GM18505 (cell line): ENCODE results near the gene ZNRF4.
"Not testable (repeated sequence)": the region's sequence is repeated elsewhere in the genome, so short reads cannot be mapped to it uniquely, and the experiment has no call there.

ENCODE experiments used
- ATAC-seq: cut with Tn5 transposase; IDR thresholded peaks from one replicate; pipeline ENCODE4 v1.9.1; 2021; ENCODE audit not compliant: unreplicated experiment
- POLR2A ChIP-seq: IDR thresholded peaks from 4 replicates; pipeline ENCODE4 v1.6.1; 2011; ENCODE audit warnings: borderline replicate concordance; ENCODE audit not compliant: insufficient read depth, insufficient read length; ENCODE audit errors: extremely low read depth

ZNRF4 gene, protein sequence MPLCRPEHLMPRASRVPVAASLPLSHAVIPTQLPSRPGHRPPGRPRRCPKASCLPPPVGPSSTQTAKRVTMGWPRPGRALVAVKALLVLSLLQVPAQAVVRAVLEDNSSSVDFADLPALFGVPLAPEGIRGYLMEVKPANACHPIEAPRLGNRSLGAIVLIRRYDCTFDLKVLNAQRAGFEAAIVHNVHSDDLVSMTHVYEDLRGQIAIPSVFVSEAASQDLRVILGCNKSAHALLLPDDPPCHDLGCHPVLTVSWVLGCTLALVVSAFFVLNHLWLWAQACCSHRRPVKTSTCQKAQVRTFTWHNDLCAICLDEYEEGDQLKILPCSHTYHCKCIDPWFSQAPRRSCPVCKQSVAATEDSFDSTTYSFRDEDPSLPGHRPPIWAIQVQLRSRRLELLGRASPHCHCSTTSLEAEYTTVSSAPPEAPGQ

DNA sequence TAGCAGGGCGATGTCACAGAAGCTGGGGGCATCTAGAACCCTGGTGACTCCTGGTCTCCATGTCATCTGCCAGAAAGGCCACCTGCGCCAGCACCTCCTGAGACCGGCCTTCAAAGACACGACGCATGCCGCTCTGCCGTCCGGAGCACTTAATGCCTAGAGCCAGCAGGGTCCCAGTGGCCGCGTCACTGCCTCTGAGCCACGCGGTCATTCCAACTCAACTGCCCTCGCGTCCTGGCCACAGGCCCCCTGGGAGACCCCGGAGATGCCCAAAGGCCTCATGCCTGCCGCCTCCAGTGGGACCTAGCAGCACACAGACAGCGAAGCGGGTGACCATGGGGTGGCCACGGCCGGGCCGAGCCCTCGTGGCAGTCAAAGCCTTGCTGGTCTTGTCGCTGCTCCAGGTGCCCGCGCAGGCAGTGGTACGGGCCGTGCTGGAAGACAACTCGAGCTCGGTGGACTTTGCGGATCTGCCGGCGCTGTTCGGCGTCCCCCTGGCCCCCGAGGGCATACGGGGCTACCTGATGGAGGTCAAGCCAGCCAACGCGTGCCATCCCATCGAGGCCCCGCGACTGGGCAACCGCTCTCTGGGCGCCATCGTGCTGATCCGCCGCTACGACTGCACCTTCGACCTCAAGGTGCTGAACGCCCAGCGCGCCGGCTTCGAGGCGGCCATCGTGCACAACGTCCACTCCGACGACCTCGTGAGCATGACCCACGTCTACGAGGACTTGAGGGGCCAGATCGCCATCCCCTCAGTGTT is at the start of gene ZNRF4:
Gene ZNRF4 (plus strand): TSS at position 51 of the 763 bp plus-strand sequence. CDS start 75 bp downstream, at position 126.
- no peak for TF ChIP-seq POLR2A
- ATAC-seq, result no peak

DNA sequence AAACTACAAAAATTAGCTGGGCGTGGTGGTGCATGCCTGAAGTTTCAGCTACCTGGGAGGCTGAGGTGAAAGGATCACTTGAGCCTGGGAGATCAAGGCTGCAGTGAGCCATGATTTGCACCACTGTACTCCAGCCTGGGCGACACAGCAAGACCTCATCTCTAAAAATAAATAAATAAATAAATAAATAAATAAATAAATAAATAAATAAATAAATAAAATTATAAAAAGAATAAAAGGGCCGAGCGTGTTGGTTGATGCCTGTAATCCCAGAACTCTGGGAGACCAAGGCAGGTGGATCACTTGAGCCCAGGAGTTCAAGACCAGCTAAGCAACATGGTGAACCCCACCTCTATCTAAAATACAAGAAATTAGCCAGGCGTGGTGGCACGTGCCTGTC is 49.0 kb upstream of the ZNRF4 start:
- not testable (repeated sequence) for ATAC-seq

DNA sequence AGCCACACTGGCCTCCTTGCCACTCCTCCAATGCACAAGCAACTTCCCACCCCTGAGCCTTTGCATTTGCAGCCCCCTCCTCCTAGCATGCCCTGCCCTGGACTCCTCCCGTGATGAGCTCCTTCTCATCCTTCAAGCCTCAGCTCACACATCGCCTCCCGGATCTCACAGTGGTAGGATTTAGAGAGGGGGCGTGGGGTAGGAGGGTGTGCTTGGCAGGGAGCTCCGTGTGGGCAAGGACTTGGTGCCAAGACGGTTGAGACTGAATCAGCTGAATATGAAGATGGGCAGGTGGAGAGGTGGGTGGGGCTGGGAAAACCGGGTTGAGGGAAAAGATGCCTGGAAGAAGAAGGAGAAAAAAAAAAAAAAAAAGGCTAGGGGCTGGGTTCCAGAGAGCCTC is 48.4 kb upstream of the ZNRF4 start:
- ATAC-seq, result no peak
- TF ChIP-seq POLR2A, result no peak

DNA sequence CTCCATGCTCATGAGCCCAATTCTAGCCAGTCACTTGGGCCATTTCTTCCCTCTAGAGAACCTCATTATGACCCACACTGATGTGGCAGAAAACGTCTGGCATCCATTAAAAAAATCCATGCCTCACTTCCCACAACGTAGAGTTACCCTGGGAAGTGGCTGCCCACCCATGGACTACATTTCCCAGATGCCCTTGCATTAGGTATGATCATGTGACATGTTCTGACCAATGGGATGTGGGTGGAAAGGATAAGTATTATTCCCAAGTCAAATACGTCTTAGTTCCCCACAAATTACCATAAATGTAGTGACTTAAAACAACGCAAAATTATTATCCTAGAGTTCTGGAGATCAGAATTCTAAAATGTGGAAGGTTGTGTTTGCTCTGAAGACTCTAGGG is 47.9 kb upstream of the ZNRF4 start:
- no peak for TF ChIP-seq POLR2A
- no peak for ATAC-seq

DNA sequence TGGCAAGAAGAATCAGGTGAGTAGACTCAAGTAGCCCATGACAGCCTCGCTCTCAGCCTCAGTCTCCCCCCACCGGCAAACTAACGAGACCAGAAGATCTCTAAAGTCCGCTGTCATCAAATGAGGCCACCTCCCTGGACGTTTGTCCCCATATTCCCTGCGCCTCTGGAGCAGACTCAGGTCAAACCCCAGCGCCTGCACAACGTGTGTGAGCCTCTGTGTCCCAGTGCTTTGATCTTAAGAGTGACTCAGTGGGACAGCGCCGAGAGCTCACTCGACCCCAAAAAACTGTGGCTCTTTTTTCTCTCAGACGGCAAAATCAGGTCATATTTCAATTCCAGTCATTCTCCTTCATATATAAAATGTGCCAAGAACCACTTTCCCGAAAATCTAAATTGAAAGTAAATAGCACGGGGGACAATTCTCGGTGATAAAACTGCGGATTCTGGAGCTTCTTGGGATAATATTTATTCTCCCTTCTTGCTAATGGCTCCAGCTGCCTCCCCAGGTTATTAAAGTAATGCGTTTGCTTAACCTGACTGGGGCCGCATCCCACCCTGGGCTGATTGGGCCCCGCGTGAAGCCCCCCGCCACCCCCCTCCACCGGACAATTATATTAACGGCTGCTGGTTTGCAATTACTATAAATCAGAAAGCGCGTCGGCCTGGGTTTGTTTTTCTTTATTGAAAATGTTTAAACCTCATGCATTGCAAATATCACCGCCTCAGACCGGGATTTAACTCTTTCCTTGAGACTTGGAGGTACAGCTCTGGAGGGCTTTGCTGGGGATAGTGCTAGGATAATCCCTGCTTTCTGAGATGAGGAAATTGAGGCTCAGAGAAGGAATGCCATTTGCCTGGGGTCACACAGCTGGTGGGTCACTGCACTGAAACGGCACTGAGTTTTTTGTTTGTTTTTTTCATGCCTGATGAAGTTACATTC is 37.5 kb upstream of the ZNRF4 start:
- no peak for ATAC-seq

DNA sequence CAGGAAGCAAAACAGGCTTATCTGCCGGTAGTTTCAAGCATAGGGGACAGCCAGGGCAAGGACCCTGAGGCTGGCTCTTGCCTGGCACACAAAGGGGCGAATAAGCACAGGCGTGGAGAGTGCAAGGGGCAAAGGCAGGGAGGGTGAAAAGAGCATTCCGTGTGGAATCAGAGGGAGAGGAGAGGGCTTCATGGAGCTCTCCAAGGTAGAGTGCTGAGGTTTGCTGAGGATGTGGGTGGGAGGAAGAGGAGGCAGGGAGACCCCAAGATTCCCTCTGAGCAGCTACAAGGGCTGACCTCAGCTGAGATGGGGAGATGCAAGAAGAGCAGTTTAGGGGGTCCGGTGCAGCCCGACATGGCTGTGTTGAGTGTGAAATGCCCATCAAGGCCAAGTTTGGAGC is 36.5 kb upstream of the ZNRF4 start:
- TF ChIP-seq POLR2A, result no peak
- no peak for ATAC-seq

More for the DNA sequence above, 37.5 kb upstream of the ZNRF4 start:
- no peak for TF ChIP-seq POLR2A

DNA sequence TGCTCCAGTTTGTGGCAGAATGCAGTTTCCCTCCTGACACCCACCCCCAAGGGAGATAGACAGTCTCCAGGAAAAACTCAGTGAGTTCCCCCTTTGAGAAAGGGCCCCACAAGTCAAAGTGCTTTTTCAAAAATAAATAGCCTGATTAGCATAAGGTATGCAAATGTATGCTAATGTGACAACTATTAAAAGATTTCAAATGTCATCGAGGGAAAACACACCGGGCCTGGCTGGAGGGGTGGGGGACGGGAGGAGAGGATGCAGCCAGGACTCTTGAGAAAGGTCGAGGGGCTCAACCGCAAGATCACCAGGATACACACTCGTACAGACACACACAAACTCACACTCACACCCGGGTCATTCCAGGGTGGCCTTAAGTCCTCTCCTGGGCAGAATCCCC is 34.3 kb upstream of the ZNRF4 start:
- ATAC-seq, result no peak
- no peak for TF ChIP-seq POLR2A

DNA sequence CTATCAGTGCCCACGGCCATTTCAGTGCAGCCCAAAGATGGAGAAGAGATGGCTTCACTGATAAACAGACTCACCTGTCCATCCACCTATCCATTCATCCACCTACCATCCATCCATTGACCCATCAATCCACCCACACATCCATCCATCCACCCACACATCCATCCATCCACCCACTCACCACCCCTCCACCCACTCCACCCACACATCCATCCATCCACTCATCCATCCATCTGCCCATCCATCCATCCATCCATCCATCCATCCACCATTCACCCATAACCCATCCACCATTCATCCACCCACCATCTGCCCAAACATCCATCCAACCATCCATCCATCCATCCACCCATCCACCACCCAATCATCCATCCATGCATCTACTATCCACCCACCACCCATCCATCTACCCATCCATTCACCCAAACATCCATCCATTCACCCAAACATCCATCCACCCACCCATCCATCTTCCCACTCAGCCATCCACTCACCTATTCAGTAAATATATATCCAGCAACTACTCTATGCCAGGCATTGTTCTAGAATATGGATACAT is 31.6 kb upstream of the ZNRF4 start:
- TF ChIP-seq POLR2A, result no peak

DNA sequence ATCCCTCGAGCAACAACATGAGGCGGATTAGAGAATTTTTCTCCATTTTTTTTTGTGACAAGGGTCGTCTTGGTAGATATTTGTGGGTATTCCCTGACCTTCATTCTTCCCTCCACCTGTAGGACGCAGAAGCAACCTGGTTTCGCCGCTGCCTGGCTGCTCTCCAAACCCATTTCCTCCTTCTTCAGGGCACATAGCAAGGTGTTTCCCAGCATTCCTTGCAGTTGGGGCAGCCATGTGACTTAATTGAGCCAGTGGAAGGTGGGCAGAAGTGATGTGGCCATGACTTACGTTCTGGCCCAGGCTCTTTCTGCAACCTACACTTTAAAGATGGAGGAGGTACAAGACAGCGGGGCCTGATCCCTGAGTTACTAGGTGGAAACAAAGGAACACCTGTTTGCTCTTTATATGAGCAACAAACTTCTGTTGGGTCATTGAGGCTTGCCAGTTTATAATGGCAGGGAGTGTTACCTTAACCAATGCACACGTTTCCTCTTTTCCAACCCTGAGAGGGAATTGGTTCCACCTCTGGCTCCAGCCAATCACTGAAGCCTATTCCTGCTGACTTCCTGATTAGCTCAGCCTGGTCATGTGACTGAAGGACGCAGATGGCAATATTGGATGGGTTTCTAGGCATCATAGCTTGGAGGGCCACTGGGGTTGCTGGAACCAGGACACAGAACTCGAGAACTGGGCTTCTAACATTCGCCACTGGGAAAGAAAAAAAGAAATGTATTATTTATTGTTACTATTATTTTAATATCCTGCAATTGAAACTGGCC is 30.8 kb upstream of the ZNRF4 start:
- TF ChIP-seq POLR2A, result no peak

More for the DNA sequence above, 31.6 kb upstream of the ZNRF4 start:
- ATAC-seq, result no peak

DNA sequence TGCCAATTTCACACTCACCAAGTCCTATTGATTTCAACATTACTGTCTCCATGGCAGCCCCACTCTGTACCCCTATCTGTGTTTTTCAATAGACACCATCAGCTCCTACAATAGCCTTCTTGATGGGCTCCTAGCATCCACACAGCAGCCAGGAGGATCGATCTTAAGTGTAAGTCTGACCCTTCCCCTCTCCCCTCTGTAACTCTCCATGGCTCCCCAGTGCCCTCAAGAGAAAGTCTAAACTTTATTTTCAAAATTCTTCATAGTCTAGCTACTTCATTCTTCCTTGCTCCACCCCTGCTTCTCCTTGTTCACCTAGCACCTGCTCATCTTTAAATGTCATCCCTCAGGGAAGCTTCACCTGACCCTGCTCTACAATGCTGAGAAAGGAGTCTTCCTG is 30.0 kb upstream of the ZNRF4 start:
- TF ChIP-seq POLR2A, result no peak
- ATAC-seq, result no peak

More for the DNA sequence above, 30.8 kb upstream of the ZNRF4 start:
- no peak for ATAC-seq

DNA sequence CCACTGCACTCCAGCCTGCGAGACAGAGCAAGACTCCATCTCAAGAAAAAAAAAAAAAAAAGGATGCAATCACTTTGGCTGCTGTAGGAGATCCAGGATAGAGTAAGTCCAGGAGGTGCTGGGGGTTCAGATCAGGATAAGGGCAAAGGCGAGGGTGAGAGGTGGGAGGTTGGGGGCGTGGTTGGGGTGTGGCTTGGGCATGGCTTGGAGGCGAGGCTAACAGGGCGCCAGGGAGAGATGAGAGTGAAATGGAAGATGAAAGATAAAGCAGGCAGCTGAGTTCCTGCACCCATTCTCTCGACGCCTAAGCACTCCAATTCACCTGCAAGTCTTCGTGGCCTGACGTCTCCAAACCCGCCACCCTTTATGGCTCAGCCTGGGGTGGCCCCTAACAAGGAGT is 25.0 kb upstream of the ZNRF4 start:
- TF ChIP-seq POLR2A, result no peak
- no peak for ATAC-seq

DNA sequence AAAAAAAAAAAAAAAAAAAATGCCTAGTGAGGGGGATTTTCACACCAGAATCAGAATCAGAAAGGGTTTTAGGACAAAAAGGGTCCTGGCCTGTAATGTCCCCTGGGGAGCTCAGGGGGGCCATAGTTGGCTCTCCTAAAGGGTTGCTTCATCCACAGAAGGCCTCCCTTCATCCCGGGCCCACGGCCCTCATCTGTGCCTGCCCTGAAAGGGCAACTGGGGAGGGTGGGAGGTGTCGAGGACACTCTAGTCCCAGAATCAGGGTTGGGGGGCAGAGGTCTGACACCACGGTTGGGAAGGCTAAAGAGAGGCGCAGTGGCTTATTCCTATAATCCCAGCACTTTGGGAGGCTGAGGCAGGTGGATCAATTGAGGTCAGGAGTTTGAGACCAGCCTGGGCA is 22.5 kb upstream of the ZNRF4 start:
- no peak for ATAC-seq
- TF ChIP-seq POLR2A, result no peak

DNA sequence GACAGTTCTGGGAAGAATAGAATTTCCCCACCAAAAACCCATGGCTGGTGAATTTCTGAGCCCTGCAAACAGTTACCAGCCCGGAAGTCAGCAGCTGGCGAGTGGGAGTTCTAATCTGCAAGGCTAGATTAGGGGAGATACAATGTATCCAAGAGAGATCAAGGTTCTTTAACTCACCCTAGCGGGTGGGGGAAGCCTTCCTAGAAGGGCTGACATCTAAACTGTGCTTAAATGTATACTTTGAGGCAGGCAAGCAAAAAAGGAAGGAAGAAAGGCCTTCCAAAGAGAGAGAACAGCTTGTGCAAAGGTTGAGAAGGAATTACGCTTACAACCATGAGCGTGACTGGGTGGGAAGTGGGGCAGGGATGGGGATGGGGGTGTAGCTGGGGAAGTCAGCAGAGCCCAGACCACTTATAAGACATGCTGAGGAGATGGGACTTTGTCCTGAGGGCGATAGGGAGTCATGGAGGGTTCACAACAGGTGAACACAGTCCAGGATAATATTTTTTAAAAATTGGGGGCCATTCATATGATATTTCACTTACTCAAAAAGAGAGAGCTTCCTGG is 20.8 kb upstream of the ZNRF4 start:
- no peak for ATAC-seq
- TF ChIP-seq POLR2A, result no peak
